ENCODE data around the gene ZC3H4. TPM values are rescaled to one million over a fixed set of nuclear protein-coding genes. Genes with fewer than 3 reads are reported as not detected.
"Not testable (repeated sequence)": the region's sequence is repeated elsewhere in the genome, so short reads cannot be mapped to it uniquely, and the experiment has no call there.

ZC3H4 gene
- total RNA-seq, 4 donors from 2014 or later: 25.5 to 40.4 (median 34.2) TPM

DNA sequence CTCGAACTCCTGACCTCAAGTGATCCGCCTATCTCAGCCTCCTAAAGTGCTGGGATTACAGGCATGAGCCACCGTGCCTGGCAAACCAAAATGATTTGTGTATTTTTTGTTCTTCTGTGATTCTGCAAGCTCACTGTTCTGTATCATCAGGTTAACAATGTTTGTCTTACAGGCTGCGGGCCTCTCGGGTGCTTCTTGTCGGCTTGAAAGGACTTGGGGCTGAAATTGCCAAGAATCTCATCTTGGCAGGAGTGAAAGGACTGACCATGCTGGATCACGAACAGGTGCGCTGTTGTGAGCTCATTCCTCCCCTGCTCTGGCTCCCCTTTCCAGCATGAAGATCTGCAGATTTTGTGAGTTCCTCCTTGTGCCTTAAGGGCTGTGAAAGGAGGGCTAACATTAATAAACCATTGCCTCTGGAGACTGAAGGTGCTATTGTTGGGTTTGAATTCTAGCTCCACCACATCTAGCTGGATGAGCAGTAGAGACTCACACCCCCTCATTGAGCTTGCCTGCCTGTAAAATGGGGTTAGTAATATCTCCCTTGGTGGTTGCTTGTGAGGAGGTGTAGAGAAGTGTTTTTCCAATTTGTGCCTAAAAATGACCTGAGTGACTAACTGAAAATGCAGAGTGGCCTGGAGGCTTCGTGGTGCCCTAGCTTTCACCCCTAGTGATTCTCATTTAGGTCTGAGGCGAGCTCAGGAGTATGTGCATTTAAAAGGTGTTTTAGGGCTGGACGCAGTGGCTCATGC, 29.9 kb upstream of the ZC3H4 start:
- 72 to 73% methylated on average over 11 of the region's 11 CpGs for WGBS, 2 donors
- Histone ChIP-seq H3K36me3 (peaks cover 0 to 52% (median 8%) of the 10 kb centered on the region in 3 donors), H3K4me3 (no peak overlapping the region), H3K27me3 (no peaks in the 10 kb centered on the region), H3K4me1 (peaks cover 0 to 7% (median 0%) of the 10 kb centered on the region in 4 donors), H3K9me3 (no peaks in the 10 kb centered on the region), H3K27ac (no peak overlapping the region)
- TF ChIP-seq POLR2A (IDR thresholded peaks at IDR 0.05): no peak
- no peak for TF ChIP-seq EP300 (IDR thresholded peaks at IDR 0.05)
- DNase-seq (ENCODE audit: low spot score in 2 of 2): no peak

DNA sequence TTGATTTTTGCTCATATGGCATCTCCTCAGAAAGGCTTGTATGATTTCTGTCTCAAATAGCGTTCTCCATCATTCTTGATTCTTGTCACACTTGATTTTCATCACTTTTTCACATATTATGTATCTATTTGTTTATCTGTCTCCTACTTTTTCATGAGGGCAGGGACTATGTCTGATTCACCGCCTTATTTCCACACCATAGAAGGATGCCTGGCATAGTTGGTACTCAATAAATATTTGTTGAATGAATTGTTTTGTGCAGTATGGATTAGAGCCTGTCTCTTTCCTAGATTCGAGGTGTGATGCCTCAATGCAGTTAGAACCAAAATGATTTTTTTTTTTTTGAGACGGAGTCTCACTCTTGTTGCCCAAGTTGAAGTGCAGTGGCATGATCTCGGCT, 29.2 kb upstream of the ZC3H4 start:
- H3K27ac ChIP-seq: no peak overlapping the region
- peaks cover 0 to 7% (median 0%) of the 10 kb centered on the region in 4 donors for H3K4me1 ChIP-seq
- no peaks in the 10 kb centered on the region for H3K9me3 ChIP-seq
- WGBS, 2 donors: 80 to 90% methylated on average over 5 of the region's 5 CpGs
- DNase-seq (ENCODE audit: low spot score in 2 of 2): no peak
- H3K36me3 ChIP-seq: peaks cover 0 to 45% (median 8%) of the 10 kb centered on the region in 3 donors
- no peaks in the 10 kb centered on the region for H3K27me3 ChIP-seq
- H3K4me3 ChIP-seq: no peak overlapping the region
- TF ChIP-seq EP300 (IDR thresholded peaks at IDR 0.05): no peak
- TF ChIP-seq, protein P1, sequence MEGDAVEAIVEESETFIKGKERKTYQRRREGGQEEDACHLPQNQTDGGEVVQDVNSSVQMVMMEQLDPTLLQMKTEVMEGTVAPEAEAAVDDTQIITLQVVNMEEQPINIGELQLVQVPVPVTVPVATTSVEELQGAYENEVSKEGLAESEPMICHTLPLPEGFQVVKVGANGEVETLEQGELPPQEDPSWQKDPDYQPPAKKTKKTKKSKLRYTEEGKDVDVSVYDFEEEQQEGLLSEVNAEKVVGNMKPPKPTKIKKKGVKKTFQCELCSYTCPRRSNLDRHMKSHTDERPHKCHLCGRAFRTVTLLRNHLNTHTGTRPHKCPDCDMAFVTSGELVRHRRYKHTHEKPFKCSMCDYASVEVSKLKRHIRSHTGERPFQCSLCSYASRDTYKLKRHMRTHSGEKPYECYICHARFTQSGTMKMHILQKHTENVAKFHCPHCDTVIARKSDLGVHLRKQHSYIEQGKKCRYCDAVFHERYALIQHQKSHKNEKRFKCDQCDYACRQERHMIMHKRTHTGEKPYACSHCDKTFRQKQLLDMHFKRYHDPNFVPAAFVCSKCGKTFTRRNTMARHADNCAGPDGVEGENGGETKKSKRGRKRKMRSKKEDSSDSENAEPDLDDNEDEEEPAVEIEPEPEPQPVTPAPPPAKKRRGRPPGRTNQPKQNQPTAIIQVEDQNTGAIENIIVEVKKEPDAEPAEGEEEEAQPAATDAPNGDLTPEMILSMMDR (IDR thresholded peaks at IDR 0.05): no peak
- TF ChIP-seq POLR2A (IDR thresholded peaks at IDR 0.05): no peak

DNA sequence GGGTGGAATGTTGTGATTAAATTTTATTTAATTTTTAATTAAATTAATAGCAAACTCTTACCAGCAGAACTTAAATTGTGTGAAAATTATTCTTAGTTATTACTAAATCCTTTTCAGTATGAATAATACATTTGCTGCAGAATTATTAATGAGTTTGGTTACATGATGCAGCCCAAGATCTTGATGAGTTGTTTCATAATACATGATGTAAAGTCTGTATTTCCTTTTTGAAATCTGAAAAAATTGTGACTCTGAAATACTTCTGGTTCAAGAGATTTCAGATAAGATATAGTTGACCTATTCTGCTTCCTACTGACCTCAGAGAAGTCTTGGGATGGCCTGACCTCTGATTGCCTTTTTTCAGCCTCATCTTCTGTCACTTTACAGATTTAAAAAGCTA, 28.1 kb upstream of the ZC3H4 start:
- H3K27ac ChIP-seq: no peak overlapping the region
- H3K9me3 ChIP-seq: no peaks in the 10 kb centered on the region
- H3K36me3 ChIP-seq: peaks cover 0 to 34% (median 8%) of the 10 kb centered on the region in 3 donors
- H3K27me3 ChIP-seq: no peaks in the 10 kb centered on the region
- peaks cover 0 to 7% (median 0%) of the 10 kb centered on the region in 4 donors for H3K4me1 ChIP-seq
- TF ChIP-seq EP300 (IDR thresholded peaks at IDR 0.05): no peak
- TF ChIP-seq, protein P1 (IDR thresholded peaks at IDR 0.05): no peak
- TF ChIP-seq POLR2A (IDR thresholded peaks at IDR 0.05): no peak
- DNase-seq (ENCODE audit: low spot score in 2 of 2): no peak
- H3K4me3 ChIP-seq: no peak overlapping the region

DNA sequence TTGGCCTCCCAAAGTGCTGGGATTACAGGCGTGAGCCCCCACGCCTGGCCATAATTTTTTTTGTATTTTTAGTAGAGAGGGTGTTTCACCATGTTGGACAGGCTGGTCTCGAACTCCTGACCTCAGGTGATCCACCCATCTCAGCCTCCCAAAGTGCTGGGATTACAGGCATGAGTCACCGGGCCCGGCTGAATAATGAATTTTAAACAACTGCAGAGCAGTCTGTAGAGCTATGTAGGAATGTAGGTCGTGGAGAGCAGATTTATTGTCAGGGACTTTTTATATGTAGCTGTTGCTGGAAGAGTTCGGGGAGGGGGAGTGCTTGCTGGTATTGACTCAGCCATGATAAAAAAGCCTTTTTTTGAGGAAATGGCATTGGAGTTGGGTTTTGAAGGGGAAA, 27.7 kb upstream of the ZC3H4 start:
- H3K36me3 ChIP-seq: peaks cover 0 to 30% (median 8%) of the 10 kb centered on the region in 3 donors
- H3K27ac ChIP-seq; DNase-seq (ENCODE audit: low spot score in 2 of 2); H3K4me3 ChIP-seq; H3K4me1 ChIP-seq; H3K27me3 ChIP-seq; H3K9me3 ChIP-seq: not testable (repeated sequence)
- 44 to 55% methylated on average over 7 of the region's 7 CpGs for WGBS, 2 donors

DNA sequence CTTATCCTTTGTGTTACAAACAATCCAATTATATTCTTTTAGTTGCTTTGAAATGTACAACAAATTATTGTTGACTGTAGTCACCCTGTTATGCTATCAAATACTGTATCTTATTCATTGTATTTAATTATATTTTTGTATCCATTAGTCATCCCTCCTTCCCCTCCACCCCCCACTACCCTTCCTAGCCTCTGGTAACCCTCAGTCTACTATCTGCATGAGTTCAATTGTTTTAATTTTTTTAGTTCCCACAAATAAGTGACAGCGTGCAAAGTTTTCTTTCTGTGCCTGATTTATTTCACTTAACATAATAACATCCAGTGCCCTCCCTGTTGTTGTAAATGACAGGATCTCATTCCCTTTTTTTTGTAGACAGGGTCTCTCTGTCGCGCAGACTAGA, 21.6 kb upstream of the ZC3H4 start:
- Histone ChIP-seq H3K27ac (no peak overlapping the region), H3K36me3 (no peaks in the 10 kb centered on the region), H3K4me3 (no peak overlapping the region), H3K4me1 (peaks cover 0 to 45% (median 8%) of the 10 kb centered on the region in 4 donors), H3K9me3 (no peaks in the 10 kb centered on the region), H3K27me3 (no peaks in the 10 kb centered on the region)
- no peak for DNase-seq (ENCODE audit: low spot score in 2 of 2)
- TF ChIP-seq POLR2A (IDR thresholded peaks at IDR 0.05) (no peak), EP300 (IDR thresholded peaks at IDR 0.05) (no peak)
- TF ChIP-seq, protein P1 (IDR thresholded peaks at IDR 0.05): no peak
- 73 to 74% methylated on average over 3 of the region's 3 CpGs for WGBS, 2 donors

DNA sequence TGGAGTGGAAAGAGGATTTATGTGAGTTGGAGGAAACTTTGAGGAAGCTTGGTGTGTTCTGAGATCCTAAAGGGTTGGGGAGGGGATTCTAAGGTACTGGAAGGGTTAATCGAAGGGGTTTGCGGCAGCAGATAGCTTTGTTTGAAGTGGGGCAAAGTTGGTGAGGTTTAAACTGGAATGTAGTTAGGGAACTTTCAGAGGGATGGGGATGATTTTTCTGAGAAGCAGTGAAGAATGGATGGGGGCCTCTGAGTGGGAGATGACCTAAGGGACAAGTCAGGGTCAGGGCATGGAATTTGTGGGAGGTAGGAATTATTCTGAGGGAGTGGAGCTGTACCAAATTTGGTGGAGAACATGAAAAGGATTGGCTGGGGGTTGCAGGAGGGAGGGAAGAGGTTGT, 21.0 kb upstream of the ZC3H4 start:
- Histone ChIP-seq H3K4me1 (peaks cover 0 to 45% (median 8%) of the 10 kb centered on the region in 4 donors), H3K4me3 (no peak overlapping the region), H3K27me3 (no peaks in the 10 kb centered on the region), H3K9me3 (no peaks in the 10 kb centered on the region), H3K27ac (no peak overlapping the region), H3K36me3 (no peaks in the 10 kb centered on the region)
- 45 to 47% methylated on average over 2 of the region's 2 CpGs for whole genome bisulfite sequencing, 2 donors
- DNase-seq (ENCODE audit: low spot score in 2 of 2): no peak
- TF ChIP-seq EP300 (IDR thresholded peaks at IDR 0.05) (no peak), POLR2A (IDR thresholded peaks at IDR 0.05) (no peak)
- TF ChIP-seq, protein P1 (IDR thresholded peaks at IDR 0.05): no peak

Measured in tibial nerve (tissue), 4 donors.